Colon (tissue), 2 donors: Measurements from ENCODE around the gene PSD2.

Experiments
- FAIRE-seq: peaks from 2 replicates; lab custom pipeline; 2012; peaks lifted over from hg19 to GRCh38; lab: Jason Lieb, UNC
- donor health status: control.
- donor health status: control.

The PSD2 gene

DNA sequence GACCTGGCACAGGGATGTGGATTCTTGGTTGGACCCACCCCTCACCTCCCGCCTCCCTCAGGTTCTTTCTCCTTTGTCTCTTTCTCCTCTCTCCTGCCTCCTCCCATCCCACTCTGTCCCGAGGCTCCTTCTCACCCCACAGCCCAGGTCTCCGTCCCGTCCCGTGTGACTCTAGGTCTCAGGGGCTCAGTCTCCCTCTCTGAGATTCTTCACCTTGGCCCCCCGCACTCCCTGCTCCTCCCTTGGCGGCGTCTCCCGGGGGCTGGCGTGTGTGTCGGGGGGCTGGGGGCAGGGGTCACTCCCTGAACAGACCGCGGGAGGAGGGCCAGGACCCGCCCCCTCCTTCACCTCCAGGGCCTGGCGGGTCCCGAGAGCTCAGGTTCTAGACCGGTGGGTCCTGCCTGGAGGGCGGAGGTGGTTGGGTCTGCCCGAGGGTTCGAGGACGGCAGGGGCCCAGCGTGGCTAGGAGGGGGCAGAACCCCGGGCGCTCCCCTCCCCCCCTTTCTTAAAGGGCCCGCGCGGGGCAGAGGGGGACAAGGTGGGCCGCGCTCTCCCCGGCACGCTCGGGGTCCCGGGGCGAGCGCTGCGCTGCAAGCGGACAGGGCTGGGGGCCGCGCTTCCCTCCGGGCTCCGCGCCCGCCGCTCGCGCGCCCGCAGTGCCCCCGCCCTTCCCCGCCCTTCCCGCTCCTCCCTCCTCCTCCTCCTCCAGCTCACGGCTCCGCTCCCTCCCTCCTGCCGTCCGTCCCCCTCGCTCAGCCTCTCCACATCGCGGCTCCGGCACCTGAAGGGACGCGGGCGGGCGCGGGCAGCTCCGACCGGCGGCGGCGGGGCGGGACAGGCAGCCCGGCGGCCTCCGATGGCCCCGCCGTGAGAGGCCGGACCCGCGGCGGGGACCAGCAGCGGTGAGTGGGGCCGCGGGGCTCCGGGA is at the start of gene PSD2:
Gene PSD2, plus strand, starts transcription at position 735 of the 928 bp plus-strand sequence. CDS start 13,633 bp downstream, outside the sequence.
- FAIRE-seq: no peak

DNA sequence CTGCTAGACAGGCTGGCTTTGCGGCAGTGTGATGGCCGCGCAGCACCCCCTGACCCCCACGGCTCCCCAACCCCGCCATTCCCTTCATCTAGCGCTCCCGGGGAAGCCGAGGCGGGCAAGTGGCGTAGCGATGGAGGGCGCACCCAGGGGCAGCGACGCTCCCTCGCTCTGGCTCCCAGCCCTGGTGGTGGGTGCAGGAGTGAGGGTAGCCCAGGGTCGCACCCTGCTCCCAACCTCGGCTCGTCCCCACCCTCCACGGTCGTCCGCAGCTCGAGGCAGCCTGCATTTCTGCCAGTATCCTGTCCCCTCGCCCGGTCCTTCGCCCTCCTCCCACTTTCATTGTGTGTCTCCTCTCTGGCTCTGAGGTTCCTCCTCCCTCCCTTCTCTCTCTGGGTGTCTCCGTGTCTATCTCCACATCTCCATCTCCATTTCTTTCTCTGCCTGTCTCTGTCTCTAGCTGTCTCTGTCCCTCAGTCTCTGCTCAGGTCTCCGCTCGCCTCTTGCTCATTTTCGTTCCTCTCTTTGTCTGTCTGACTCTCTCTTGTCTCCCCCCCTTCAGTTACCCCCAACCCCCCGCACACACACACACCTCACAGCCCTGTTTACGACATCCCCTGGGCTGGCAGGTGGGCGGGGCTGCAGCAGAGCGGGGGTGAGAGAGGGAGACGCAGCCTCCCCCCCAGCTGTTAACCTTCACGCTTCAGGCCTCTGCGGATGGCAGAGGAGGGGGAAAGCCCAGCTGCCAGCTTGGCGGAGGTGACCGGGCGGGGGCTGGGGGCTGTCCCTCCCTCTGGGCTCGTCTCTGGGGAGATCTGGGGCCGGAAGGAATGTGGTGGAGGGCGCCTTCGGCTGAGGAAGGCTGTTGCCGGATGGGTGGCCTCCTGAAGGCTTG is 48.7 kb upstream of the PSD2 start:
- no peak for FAIRE-seq

DNA sequence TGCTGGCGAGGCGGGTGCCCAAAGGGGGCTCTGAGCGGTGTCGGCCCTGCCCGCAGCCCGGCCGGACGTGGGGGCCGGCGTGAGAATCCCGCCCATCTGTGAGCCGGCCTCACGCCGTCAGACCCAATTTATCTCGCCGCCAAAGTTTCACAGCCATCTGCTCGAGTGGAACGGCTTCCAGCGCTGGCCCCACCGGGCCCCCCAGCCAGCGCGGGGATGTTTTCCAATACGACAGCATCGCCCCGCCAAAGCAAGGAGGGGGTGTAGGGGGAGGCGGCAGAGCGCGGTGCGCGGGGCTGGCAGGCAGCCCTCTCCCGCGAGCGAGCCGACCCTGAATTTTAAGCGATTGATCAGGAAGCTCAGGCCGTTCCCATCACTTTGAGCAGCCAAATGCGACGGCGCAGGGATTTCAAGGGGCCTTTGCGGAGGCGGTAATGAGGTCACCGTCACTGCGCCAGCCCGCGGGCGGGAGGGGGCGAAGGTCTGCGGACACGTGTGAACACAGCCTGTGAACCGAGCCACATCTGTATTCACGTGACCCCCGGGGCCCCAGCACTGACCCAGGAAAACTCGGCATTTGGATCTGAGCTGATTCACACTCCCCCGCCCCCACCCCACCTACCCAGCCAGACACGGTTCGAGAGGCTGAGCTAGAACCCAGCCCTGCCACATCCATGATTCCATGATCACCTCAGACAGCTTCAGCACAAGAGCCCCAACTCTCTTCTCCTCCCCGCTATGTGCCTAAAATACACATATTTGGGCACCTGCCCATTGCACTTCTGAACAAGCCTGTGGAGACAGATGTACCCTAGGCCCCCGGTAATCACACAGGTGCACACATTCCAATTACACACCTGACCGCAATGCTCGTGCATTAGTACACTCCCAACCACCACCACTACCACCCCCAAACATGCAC is 47.8 kb upstream of the PSD2 start:
- no peak for FAIRE-seq

DNA sequence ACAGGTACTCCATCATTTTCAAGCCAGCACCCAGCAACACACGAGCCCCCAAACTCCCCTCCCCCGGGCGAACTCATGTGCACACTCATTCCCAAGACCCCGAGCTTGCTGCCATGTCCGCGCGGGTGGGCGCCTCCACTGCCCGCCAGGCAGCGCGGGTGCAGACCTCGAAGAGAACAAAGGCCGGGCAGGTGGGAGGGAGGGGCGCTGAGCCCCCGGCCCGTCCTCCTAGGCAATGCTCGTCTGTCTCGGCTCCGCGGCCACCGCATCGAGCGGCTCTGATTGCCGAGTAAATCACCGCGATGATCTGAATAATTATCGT is 47.1 kb upstream of the PSD2 start:
- no peak for FAIRE-seq

GRCh38 chr5:139749242-139749641 is 46.4 kb upstream of the PSD2 start:
- no peak for FAIRE-seq

- no peak for FAIRE-seq
These were observed 44.4 kb upstream of the PSD2 start for GRCh38 chr5:139751236-139751635.

DNA sequence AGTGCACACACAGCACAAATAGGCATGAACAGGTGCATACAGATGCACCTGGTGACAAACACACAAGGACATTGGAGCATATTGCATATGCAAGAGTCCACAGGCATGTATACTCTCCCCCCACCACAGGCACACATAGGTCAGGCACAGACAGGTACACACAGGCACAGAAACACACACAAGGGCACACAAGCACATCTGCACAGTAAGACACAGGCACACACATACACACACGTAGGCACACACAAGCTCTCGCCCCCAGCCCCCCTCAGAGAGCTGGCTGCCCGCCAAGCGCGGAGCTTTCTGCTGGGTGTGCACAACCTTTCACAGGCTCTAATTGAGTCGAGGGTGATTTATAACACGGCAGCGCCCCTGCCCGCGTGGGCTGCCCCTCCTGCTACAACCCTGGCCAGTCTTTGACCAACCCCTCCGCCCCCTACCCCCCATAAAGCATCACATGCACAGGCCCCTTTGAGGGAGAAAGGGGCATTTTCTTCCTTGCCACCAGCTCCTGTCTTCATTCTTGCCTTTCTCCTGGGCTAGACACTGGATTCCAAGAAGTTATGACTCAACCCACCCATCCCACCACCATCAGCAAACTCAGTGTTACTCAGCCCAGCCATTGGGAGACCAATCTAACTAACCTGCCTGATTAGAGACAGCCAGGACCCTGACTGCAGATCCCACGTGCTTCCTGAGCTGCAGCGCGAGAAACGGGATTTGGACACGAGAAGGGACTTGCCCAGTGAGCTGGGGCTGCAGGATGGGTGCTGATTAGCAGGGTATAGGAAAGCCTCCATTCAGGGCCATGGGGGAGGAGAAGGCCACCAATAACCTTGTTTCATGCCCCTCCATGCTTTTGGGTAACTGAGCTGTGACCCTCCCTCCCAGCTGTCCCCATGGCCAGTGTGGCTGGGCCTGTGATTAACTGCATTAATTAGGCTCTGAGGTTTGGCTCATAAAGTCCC is 42.8 kb upstream of the PSD2 start:
- FAIRE-seq: no peak

DNA sequence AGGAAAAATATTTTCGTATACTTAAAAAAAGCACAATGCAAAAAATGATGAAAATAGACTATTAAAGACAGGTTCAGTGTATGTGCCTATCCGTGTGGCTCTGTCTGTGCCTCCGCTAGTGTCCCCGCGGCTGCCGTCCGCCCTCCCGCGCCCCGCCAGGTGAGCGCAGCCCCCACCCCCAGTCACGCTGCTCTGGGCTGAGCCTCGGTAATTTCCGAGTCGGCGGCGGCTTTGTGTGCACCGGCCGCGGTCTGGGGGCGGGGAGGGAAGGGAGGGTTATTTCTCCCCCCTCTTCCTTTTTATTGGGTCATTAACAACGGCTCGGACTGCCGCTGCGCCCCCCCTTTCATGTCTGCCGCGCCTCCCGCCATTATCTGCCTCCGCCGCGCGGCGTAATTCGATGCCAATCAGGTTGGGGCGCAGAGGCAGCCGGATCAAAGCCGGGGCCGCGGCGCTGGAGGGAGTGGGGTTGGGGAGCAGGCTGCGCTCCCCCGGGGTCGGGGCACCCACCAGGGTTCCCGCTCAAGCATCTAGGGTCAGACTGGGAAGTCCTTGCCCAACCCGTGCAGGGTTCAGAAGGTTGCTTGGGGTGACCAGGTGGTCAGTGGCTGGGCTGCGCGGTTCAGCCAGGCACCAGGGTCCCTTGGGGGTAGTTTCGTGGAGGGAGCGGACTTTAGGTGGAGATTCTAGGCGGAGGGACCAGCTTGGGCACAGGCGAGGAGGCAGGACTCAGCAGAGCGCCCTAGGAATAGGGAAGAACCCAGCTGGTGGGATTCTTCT is 39.5 kb upstream of the PSD2 start:
- FAIRE-seq: no peak

DNA sequence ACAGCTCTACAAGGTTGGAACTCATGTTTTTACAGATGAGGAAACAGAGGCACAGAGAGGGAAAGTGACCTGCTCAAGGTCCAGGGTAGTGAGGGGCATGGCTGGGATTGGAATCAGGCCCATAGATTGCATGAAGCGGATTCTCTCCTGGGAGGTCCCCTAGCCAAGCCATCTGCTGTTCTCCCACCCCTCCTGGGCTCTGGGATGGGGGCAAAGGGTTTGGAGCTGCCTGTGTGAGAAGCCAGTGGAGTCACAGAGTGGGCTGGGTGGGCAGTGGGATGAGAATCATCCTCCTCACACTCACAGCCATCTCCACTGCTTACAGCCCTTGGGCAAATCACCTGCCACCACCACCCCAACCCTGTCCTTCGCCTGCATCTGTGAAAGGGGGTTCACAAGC is 38.6 kb upstream of the PSD2 start:
- FAIRE-seq: no peak

DNA sequence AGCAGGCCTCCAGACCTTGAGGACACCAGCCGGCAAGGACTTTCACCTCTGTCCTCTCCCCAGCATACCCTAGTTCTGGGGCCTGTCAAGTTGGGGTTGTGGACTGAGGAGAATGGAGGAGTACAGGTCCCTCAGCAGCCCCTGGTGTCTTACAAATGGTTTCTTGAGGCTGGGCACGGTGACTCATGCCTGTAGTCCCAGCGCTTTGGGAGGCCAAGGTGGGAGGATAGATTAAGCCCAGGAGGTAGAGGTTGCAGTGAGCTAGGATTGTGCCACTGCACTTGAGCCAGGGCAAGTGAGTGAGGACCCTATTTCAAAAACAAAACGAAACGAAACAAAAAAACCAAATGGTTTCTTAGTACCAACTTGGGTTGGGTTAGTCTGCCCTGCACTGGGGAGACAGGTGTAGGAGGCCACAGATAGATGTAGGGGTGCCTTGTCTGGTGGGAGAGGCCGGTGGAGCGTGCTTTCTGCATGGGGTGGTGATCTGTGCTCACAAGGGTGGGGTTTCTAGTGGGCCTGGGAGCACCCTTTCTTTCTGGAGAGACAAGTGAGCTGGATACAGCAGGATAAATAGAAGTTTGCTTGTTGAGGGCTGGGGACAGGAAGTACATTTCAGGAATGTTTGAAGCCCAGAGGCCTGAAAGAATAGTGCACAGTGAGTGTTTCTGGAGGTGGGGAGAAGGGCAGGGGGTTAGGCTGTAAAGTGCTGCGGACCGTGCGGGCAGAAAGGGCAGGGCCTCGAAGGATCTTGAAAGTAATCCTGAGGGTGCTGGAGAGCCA is 37.7 kb upstream of the PSD2 start:
- FAIRE-seq: no peak

GRCh38 chr5:139758510-139759075 is 37.0 kb upstream of the PSD2 start:
- FAIRE-seq: no peak

DNA sequence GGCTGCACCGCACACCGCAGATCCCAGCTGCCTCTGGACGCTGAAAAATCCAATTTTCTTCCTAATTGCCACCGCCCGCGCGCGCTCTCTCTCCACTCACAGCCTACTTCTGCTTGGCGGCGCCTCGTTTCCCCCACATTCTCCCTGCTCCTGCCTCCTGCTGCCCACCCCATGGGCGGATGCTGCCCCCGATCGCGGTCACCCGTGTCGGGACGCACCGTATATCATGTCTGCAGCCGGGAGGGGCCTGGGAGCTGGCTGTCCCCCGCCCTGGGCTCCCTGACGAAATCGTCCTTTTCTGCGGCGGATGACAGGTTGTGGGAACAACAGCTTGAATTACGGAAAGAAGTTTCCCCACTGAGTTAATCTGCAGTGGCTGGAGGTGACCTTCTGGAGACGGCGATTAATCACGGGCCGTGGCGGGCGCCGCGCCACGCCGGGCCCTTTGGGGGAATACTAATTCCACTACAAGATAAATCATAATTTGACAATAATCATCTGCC is 36.3 kb upstream of the PSD2 start:
- FAIRE-seq: no peak

GRCh38 chr5:139760066-139761056 is 35.2 kb upstream of the PSD2 start:
- FAIRE-seq: no peak

- FAIRE-seq: no peak
These were observed 34.6 kb upstream of the PSD2 start for GRCh38 chr5:139761057-139761450.

DNA sequence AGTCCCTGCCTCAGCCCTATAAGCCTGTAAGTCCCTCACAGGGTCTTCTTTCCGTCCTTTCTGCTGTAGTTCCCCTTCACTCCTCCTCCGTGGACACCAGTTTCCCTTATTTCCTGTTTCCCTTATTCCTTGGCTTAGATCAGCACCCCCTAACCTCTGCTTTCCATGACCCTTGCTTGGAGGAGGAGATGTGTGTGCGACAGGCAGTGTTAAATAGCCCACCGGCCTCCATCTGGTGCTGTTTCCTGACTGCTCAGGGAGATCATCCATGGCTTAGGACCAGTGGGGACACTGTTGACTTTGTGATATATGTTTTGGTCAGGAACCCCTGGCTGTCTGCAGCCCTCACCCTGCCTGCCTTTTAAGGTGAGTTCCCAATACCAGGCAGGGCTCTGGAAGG is 34.1 kb upstream of the PSD2 start:
- no peak for FAIRE-seq

DNA sequence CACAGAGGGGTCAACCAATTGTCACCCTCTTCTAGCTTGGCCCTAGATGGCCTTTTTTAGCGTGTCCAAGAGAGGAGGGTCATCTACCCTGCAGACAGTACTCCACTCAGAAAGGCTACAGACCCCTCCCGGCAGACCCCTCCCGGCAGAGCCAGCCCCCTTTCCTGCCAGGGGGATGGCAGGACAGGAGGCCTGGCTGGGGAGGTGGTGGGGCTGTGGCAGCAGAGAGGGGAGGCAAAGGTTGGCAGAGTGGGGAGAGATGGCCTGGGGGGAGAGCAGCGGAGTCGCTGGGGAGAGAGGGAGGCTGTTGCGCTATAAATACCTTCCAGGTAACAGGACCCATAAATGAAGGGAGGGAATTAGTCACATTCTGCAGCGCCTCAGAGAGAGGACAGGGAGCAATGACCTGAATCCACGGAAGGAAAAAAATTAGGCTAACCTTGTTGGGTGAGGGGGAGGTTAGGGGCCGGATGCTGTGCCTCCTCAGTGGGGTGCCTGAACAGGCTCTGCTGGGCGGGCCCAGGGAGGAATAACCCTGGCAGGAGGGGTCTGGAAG is 32.9 kb upstream of the PSD2 start:
- FAIRE-seq: no peak

GRCh38 chr5:139763280-139763929 is 32.2 kb upstream of the PSD2 start:
- no peak for FAIRE-seq
